ENCODE data around the gene MAMDC4.
"Not testable (repeated sequence)": the region's sequence is repeated elsewhere in the genome, so short reads cannot be mapped to it uniquely, and the experiment has no call there.

MAMDC4 gene

DNA sequence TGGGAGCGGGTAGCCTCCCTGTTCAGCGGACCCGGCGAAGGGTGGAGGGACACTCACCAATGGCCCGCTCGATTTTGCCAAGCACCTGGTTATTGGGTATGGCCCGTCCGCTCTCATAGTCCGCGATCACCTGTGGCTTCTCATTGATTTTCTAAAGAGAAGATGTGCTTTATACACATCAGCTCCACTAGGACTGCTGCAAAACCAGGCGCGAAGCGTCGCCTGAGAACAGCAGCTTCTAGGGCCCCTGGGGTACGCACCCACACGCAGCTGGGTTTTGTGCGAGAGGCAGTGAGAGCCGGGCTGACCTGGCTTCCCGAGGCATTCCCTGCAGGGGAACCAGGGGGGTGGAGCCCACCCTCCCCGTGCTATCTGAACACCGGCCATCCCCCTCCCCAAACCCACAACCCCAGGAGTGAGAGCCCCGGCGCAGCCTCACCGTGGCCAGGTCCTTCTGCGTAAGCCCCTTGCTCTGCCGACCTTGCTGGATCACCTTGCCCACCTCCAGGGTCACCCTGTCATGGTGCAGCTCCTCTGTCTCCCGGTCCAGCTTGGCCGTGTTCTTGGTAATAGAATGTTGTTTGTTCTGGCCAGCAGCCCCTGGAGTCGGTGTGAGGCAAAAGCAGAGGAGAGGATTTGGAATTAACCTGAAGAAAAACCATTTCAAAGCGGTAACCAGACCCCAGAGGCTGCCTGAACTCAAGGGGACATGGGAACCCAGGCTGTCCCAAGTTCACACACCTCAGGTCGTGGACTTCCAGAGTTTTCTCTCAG, 10.9 kb downstream of the MAMDC4 start:
- DNase-seq: no peak

DNA sequence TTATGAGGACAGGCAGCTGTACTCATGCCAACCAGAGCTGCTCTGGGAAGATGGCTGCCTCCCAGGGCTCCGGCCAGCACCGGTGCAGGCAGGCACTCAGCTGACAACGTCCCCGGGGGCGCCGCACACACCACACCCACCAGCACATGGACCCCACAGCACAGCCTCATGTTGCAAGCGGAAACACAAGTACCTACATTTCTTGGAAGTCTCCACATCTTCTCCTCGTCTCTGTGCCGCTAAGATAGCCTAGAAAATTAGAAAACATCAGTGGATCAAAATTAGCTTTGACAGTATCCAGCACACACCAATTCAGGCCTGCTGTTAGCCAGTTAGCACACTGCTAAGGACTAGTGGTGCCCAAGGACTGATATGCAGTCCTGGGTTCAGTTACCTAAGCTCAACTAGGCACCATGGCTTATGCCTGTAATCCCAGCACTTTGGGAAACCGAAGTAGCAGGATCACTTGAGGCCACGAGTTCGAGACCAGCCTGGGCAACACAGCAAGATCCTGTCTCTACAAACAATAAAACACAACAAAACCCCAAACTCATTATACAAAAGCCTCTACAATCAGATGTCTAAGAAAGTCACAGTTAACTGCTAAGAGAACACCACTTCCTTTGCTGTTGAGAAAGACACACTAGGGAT, 11.6 kb downstream of the MAMDC4 start:
- DNase-seq: no peak

DNA sequence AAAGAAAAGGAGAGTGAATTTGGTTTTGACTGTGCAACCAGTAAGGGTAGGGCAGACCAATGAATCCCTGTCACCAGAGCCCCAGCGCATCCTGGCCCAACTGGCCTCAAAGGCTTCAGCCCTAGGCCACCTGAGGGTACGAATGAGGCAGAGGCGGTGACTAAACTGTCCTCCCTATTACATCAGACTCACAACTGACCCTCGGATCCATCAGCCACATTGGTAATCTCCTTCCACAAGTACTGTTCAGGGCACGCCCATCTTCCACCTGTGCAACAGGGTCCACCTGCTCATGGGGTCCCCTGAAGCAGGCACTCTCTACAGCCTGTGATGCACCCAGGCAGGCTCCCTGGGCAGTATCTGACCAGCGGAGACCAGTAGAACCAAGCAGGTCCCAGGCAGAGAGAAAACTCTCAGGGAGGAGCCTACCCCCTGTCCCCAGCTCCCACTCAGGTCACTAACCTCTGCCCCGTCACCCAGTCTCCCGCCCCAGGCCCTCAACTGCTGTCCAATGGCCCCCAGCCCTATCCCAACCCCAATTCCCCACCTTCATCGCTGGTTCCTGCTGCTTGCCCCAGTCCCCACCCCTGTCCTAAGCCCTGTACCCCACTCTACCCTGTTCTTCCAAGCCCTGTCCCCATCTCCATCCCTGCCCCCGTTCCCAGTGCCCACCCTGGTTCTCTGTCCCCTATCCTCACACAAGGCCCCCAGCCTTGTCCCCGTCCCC, 13.1 kb downstream of the MAMDC4 start:
- DNase-seq: no peak

DNA sequence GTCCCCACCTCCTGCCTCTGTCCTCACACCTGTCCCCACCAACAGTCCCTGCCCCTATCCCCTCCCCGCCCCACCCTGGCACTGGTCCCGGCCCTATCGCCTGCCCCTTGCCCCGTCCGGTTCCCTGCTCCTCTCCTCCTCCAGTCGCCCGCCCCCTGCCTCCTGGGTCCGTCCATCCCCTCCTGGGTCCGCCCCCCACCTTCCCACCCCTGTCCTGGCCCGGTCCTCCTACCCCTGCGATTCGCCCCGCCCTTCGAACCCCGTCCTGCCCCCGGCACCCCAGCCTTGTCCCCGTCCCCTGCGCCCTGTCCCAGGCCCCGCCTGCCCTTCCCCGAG, 13.6 kb downstream of the MAMDC4 start:
- no peak for DNase-seq

DNA sequence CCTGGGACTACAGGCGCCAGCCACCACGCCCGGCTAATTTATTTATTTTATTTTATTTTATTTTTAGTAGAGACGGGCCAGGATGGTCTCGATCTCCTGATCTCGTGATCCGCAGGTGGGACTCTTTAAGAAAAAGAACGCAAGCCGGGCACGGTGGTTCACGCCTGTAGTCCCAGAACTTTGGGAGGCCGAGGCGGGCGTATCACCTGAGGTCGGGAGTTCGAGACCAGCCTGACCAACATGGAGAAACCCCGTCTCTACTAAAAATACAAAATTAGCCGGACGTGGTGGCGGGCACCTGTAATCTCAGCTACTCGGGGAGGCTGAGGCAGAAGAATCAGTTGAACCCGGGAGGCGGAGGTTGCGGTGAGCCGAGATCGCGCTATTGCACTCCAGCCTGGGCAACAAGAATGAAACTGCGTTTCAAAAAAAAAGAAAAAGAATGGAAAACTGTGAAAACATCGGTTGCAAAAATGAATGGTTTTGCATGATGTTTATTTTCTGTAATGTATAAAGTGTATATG, 14.8 kb downstream of the MAMDC4 start:
- not testable (repeated sequence) for DNase-seq

DNA sequence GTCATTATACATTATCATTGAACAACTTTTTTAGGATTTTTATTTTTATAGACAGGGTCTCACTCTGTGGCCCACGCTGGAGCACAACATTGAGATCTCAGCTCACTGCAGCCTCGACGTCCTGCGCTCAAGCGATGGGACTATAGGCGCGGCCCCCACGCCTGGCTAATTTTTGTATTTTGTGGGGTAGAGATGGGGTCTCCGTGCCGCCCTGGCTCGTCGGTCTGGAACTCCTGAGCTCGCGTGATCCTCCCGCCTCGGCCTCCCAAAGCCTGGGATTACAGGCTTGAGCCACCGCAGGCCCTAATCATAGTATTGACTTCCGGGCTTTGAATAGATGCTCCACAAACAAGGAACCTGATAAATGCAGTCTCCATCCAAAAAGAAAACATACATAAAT, 15.3 kb downstream of the MAMDC4 start:
- DNase-seq: no peak

DNA sequence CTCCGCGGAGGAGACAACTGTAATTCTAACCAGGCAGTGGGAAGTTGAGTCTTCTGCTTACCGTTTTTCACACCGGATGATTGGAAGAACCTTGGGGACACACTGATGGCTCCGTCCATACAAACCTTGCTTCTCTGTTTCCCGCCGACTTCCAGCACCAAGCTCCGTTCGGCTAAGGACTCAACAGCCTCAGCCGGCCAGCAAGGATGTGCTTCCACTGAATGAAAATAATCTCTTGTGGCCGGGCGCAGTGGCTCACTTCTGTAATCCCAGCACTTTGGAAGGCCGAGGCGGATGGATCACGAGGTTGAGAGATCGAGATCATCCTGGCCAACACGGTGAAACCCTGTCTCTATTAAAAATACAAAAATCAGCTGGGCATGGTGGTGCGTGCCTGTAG, 15.8 kb downstream of the MAMDC4 start:
- DNase-seq: no peak

DNA sequence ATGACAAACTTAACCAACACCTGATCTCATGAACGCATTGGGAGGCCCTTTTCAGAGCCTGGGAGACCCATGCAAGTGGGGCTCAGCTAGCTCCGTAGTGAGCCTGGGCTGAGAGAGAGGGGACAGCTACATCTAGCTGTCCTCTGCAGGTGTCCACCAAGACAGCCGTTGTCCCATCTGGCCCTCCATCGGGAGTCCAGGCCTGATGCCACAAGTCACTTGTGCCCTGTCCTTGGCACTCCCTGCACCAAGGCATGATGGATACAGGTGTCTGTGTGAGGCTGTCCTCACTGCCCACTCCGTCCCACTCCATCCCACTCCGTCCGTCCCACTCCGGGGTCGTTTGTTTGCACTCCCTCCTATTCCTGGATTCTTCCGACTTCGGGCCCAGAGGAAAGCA, 16.5 kb downstream of the MAMDC4 start:
- no peak for DNase-seq

DNA sequence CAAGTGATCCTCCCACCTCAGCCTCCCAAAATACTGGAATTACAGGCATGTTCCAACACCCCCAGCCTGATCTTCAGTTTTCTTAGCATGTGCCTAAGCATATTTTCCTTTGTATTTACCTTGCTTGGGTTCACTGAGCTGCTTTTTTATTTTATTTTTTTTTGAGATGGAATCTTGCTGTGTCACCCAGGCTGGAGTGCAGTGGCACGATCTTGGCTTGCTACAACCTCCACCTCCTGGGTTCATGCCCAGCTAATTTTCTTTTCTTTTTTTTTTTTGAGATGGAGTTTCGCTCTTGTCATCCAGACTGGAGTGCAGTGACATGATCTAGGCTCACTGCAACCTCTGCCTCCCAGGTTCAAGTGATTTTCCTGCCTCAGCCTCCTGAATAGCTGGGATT, 17.5 kb downstream of the MAMDC4 start:
- not testable (repeated sequence) for DNase-seq

DNA sequence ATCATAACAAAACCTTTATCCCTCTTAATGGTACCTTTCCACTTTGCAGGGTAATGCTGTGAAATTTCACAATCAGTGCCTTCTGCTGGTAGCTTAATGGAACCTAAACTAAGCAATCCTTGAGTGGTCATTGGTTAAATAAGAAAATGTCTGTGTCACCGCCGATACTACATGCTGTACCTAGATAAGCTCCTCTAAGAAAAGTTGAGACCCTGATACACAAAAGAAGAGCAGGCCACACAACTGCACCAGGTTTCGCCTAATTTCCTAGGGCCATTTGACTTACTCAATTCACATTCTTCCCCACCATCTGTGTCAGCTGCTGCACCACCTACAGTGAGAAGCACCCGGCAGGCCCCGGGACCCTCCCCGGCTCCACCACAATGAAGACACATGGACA, 23.0 kb downstream of the MAMDC4 start:
- DNase-seq: no peak

DNA sequence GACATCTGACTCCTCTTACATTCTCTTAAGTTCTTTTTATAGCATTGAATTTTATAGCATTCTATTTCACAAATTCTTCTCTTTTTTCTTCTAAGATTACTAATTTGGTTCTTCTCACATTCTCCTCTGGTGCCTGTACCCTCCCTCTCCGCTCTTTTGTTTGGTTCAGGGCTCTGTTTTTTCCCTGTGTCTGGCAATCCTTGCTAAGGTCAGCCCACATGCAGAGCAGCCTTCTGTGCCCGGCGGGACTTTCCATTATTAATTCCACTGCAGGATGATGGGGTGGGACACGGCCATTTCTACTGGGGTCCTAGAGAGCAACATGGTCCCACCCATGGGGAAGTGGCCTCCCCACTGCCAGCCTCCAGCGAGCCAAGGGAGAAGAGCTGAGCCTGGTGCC, 24.3 kb downstream of the MAMDC4 start:
- DNase-seq: no peak

DNA sequence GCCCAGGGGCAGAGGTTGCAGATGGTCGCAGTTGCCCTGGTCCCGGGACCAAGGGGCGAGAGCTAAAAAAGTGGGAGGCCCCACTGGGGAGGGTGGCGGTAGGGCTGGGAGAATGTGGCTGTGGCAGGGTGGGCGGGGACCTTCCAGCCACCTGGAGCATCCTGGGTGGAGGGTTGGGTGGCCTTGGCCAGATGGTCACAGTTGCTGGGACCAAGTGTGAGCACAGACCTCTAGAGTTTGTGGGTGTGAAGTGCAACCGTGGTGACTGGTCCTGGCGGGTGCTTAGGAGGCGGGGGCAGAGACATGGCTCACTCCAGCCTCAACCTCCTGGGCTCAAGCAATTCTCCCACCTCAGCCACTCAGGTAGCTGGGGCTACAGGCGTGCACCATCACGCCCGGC, 28.5 kb downstream of the MAMDC4 start:
- DNase-seq: no peak

DNA sequence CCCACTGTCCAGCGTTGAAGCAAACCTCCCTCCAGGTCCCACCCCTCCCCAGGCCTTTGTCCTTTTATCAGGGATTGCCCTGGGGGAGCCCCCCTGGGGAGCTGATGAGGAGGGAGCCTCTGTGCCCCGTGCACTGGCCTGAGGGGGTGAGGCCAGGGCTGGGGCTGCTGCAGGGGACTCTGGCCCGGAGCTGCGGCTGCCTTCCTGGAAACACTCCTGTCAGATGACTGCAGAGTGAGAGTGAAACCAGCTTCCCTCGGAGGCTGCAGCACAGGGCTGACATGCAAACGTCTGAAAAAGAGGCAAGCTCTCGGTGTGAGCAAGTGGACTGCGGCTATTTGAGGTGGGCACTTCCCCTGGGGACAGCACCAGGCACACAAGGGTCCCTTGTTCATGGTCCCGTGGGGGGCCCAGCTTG, 29.6 kb downstream of the MAMDC4 start:
- peak; percentile 41 to 56 for DNase-seq

DNA sequence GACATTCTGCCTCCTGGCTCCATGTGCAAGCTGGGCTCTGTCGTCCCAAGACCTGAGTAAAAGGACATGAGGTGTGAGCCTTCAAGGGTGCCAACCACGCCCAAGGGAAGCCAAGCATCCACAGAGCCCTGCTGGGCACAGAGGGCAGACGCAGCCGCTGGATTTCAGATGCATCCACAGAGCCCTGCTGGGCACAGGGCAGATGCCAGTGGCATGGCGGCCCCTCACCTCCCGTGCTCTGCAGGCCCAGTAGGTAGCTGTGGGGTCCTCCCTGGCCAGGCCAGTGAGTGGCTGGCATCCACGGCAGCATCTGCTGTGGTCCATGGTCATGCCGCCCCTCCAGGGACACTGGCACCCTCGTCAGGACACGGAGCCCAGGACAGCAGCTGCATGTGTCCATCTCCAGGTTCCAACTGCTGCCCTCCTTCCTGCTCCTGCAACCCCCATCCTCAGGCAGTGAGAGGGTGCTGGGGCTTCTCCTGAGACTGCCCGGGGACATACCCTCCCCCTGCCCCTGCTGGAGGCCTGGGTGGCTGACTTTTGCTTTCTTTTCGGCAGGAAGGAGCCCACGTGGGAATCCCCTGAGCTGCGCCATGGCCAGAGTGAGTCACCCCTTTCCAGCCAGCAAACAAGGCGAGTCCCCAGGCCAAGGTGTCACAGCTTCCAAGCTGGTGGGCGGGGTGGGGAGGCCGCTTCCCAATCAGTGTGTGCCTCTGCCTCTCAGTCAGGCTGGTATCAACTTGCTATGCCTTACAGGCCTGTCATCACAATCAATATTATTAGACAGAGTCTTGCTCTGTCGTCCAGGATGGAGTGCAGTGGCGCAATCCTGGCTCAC, 30.2 kb downstream of the MAMDC4 start:
- peak; percentile 94 to 97 for DNase-seq

DNA sequence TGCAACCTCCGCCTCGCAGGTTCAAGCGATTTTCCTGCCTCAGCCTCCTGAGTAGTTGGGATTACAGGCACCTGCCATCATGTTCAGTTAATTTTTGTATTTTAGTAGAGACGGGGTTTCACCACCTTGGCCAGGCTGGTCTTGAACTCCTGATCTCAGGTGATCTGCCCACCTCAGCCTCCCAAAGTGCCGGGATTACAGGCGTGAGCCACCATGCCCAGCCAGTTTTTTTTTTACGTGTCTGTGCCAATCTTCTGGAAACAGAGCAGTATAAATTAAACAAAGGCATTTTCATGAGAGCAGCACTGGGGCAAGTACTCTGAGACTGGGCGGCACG, 30.8 kb downstream of the MAMDC4 start:
- not testable (repeated sequence) for DNase-seq

DNA sequence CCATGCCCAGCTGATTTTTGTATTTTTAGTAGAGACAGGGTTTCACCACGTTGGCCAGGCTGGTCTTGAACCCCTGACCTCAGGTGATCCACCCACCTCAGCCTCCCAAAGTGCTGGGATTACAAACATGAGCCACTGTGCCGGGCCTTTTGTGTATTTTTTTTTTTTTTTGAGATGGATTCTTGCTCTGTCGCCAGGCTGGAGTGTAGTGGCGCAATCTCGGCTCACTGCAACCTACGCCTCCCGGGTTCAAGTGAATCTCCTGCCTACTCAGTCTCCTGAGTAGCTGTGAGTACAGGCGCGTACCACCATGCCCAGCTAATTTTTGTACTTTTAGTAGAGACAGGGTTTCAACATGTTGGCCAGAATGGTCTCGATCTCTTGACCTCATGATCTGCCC, 31.5 kb downstream of the MAMDC4 start:
- DNase-seq: not testable (repeated sequence)

DNA sequence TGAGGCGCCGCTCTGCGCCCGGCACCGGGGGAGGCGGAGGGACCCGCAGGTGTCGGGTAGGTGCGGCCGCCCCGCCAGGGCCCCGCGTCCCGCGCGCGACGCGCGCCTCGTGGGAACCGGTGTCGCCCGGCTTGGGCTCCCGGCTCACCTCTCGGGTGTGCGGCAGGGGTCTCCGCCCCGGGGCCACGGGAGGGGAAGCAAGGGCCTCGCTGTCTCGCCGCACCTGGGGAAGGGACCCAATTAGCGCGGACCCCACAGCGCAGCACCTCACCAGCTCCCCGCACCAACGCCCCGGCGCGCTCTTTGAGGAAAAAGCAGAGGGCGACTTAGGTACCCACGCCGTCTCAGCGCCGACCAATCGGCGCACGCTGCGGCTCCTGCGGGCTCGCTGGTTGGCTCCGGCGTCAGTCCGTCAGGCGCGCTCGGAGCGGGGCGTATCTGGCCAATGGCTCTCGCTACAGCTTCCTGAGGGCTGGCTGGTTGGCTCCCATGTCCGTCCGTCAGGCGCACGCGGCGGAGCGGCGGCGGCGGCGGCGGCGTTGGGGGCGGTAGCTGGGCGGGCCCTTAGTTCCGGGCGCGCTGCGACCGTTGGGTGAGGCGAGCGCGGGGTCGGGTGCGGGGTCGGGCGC, 33.9 kb downstream of the MAMDC4 start, which contains the start of gene TRAF2:
Gene TRAF2 (plus strand): TSS at position 567 of the 629 bp plus-strand sequence. CDS start 12,225 bp downstream, outside the sequence.
- DNase-seq: peak; percentile 96

DNA sequence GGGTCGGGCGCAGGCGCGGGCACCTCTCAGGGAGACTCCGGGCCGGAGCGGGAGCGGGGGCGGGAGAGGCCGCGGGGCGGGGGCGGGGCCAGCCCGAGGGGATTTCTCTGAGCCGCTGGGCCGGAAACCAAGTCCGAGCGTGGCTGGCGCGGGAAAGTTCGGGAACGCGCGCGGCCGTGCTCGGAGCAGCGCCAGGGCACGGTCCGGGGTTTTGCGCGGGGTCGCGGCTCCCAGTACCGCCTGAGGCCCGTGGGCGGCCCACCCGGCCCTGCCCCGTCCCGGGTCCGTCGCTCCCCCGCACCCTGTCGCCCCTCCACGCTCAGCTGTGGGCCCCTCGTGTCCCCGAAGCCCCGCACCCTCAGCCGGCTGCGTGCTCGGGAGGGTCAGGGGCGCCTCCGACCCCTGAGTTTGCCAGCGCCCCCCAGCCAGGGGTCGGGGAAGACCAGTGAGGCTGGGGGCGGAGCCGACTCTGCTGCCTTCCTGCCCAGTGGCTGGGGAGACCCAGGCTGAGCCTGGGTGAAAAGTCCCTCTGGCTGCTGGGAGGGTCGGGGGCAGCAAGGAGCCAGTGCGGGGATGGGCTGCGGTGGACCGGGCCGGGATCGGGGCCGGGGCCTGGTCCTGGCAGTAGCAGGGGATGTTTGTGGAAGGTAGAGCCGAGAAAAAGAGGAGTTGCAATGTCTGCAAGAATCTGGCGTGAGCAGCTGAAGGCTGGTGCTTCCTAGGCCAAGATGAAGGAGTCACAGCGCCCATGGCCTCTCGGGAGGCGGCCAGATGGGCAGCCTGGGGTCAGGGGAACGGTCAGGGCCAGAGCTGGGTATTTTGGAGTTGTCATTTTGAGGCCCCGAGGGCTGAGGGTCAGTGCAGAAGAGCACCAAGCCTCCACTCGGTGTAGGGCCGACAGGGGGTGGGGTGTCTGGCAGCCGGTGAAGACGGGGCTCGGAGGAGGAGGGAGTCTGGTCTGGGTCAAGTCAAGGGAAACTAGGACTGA, 34.8 kb downstream of the MAMDC4 start:
- peak in 1 of 2 donors; percentile 47 for DNase-seq

DNA sequence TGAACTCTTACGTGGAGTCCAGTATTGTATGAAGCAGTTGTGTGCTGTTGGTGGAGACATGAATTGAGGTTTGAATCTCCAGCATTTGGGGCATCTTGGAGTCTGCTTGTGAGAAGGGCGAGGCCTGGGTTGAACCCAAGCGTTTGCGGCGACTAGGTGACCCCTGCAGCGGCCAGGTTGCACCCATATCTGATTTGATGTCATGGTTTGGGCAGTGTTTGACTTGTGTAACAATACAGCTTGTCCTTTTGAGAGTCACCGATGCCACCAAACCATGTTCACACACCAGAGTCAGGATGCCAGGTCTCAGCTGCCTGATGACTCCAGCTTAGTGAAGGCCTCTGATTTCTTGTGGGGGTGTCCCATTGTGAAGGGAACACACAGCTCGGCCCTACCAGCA, 36.3 kb downstream of the MAMDC4 start:
- DNase-seq: no peak

DNA sequence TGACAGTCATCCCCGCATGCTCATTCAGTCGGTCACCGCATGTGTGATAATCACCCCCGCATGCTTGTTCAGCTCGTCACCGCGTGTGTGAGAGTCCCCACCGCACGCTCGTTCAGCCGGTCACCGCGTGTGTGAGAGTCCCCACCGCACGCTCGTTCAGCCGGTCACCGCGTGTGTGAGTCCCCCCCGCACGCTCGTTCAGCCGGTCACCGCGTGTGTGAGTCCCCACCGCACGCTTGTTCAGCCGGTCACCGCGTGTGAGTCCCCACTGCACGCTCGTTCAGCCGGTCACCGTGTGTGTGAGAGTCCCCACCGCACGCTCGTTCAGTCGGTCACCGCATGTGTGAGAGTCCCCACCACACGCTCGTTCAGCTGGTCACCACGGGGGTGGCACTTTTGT, 37.7 kb downstream of the MAMDC4 start:
- no peak for DNase-seq

DNA sequence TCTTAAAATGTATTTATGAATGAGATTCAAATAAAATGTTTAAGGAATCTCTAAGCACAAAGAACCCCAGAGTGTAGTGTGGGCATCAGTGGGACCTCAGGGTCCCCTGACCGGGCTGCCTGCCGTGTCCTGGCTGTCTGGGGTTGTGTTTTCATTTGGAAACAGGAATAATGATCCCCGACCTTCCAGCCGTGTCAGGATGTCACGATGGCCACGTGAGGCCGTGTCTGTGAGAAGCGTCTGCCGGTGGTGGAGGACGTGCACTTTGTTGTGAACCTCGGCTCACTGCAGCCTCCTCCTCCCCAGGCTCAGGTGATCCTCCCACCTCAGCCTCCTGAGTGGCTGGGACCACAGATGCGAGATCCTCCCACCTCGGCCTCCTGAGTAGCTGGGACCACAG, 38.5 kb downstream of the MAMDC4 start:
- no peak for DNase-seq

Data from activated CD4-positive, alpha-beta T cell treated with anti-CD3 and anti-CD28 coated beads for 4 hours (primary cell).